ACC112 (cell line): ENCODE data around the gene NARS2.
"Not testable (repeated sequence)": the region's sequence is repeated elsewhere in the genome, so short reads cannot be mapped to it uniquely, and the experiment has no call there.

Experiments
- H2AFZ ChIP-seq: fragments of 200-600 bp; sonication (generic); one replicate; pipeline ENCODE4 v1.6.0; 2017; ENCODE audit warnings: antibody characterized with exemption, low read length; ENCODE audit not compliant: unreplicated experiment
- H3K27ac ChIP-seq: fragments of 200-600 bp; sonication (generic); 2 replicates; pipeline ENCODE4 v1.5.1; 2014; ENCODE audit warnings: low read depth, mild to moderate bottlenecking, antibody characterized with exemption, low read length, moderate library complexity
- H3K27me3 ChIP-seq: fragments of 200-600 bp; sonication (generic); 2 replicates; pipeline ENCODE4 v1.6.1; 2014; ENCODE audit warnings: mild to moderate bottlenecking, antibody characterized with exemption, low read length, moderate library complexity, mixed read lengths; ENCODE audit not compliant: insufficient read depth
- H3K36me3 ChIP-seq: fragments of 200-600 bp; sonication (generic); 2 replicates; pipeline ENCODE4 v1.6.1; 2016; ENCODE audit warnings: mild to moderate bottlenecking, antibody characterized with exemption, low read length, moderate library complexity, mixed read lengths; ENCODE audit not compliant: insufficient read depth
- H3K4me1 ChIP-seq: fragments of 200-600 bp; sonication (generic); one replicate; pipeline ENCODE4 v1.6.1; 2016; ENCODE audit warnings: low read length, mixed read lengths; ENCODE audit not compliant: insufficient read depth, unreplicated experiment, control insufficient read depth
- H3K4me3 ChIP-seq: fragments of 200-600 bp; sonication (generic); 2 replicates; pipeline ENCODE4 v1.5.1; 2014; ENCODE audit warnings: mild to moderate bottlenecking, low read depth, low read length
- H3K79me2 ChIP-seq: fragments of 200-600 bp; sonication (generic); one replicate; pipeline ENCODE4 v1.6.0; 2016; ENCODE audit warnings: low read length; ENCODE audit not compliant: control insufficient read depth, unreplicated experiment, insufficient read depth

The NARS2 gene

GRCh38 chr11:78603792-78604191 is 29.1 kb upstream of the NARS2 start:
- no peaks in the 10 kb centered on the region for H3K36me3 ChIP-seq
- no peak overlapping the region for H2AFZ ChIP-seq
- H3K79me2 ChIP-seq, result no peaks in the 10 kb centered on the region
- no peaks in the 10 kb centered on the region for H3K4me1 ChIP-seq
- peaks cover 22% of the 10 kb centered on the region for H3K27me3 ChIP-seq
- no peak overlapping the region for H3K27ac ChIP-seq
- no peak overlapping the region for H3K4me3 ChIP-seq

DNA sequence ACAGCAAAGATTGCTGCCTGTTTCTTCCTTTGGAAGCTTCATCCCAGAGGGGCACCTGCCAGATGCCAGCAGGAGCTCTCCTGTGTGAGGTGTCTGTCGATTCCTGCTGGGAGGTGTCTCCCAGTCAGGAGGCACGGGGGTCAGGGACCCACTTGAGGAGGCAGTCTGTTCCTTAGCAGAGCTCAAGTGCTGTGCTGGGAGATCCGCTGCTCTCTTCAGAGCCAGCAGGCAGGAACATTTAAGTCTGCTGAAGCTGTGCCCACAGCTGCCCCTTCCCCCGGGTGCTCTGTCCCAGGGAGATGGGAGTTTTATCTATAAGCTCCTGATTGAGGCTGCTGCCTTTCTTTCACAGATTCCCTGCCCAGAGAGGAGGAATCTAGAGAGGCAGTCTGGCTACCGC is 28.1 kb upstream of the NARS2 start:
- H3K4me3 ChIP-seq, H3K79me2 ChIP-seq, H3K4me1 ChIP-seq, H3K27ac ChIP-seq, H2AFZ ChIP-seq, H3K36me3 ChIP-seq: not testable (repeated sequence)
- peaks cover 21% of the 10 kb centered on the region for H3K27me3 ChIP-seq

DNA sequence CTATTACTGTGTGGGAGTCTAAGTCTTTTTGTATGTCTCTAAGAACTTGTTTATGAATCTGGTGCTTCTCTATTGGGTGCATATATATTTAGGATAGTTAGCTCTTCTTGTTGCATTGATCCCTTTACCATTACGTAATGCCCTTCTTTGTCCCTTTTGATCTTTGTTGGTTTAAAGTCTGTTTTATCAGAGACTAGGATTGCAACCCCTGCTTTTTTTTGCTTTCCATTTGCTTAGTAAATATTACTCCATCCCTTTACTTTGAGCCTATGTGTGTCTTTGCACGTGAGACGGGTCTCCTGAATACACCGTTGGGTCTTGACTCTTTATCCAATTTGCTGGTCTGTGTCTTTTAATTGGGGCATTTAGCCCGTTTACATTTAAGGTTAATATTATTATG is 26.4 kb upstream of the NARS2 start:
- H3K36me3 ChIP-seq, H3K4me3 ChIP-seq, H3K27ac ChIP-seq: not testable (repeated sequence)

GRCh38 chr11:78597579-78597978 is 22.9 kb upstream of the NARS2 start:
- not testable (repeated sequence) for H3K36me3 ChIP-seq, H3K79me2 ChIP-seq, H3K4me3 ChIP-seq, H2AFZ ChIP-seq, H3K4me1 ChIP-seq, H3K27ac ChIP-seq
- H3K27me3 ChIP-seq, result peaks cover 37% of the 10 kb centered on the region

More for the DNA sequence above, 26.4 kb upstream of the NARS2 start:
- not testable (repeated sequence) for H3K79me2 ChIP-seq, H3K4me1 ChIP-seq, H2AFZ ChIP-seq
- H3K27me3 ChIP-seq, result peaks cover 17% of the 10 kb centered on the region

DNA sequence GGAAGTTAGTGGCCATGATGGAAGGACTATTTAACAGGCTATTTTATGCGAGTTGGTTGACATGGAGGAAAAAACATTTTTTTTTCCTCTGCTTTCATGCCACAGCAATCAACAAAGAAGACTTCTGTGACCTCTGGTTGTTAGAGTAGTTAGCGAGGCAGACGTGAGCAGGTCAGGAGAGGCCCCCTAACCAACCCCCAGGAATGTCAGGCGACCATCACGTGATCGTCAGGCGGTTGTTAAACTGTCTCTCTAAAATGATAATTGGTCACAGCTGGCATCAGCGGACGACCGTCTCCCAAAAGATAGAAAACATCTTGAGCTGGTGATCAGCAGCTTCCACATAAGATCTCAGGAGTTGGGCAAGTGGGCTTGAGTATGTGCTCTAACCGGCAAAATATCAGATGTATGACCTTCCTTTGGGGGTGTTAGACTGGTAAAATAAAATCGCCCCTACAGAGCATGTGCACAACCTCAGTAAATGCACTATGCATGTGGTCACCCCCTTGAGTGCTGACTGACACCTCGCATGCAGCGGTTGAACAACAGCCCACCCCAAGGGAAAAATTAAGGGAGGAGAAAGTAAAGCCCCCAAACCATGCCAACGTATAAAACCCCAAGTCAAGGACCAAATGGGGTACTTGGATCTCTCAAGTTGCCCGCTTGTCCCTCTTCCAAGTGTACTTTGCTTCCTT is 20.9 kb upstream of the NARS2 start:
- Histone ChIP-seq H3K36me3 (no peaks in the 10 kb centered on the region), H3K27me3 (peaks cover 26% of the 10 kb centered on the region), H2AFZ (no peak overlapping the region), H3K79me2 (no peaks in the 10 kb centered on the region), H3K4me1 (no peaks in the 10 kb centered on the region), H3K27ac (no peak overlapping the region), H3K4me3 (no peak overlapping the region)

DNA sequence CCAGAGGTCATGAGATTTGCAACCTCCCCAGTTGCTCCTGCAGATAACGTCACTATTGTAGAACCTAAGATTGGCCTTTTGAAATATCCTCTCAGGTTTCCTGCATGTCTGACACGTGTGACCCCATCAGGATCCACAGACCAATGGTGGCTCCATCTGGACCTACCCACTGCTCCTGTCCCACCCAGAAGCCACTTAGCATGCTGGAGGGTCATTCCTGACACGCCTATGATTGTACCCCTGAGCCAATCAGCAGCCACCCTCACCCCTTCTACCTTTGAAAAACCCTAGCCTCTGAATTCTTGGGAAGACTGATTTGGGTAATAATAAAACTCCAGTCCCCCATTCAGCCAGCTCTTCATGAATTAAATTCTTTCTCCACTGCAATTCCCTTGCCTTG is 20.1 kb upstream of the NARS2 start:
- H2AFZ ChIP-seq, result no peak overlapping the region

DNA sequence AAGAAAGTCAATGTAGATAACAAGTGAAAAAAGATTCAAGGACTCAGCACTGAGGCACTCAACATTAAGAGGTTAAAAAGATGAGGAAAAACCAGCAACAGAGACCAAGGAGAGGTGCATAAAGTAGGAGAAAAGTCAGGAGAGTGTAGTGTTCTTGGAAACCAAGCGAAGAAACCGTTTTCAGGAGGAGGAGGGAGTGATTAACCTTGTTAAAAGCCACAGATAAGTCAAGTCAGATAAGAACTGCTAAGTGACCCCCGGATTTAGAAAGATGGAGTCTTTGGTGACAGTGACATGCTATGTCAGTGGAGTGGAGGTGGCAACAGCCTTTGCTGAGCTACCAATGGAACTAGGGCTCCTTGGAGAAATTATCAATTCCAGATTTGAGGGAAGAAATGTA is 13.9 kb upstream of the NARS2 start:
- Histone ChIP-seq H3K4me1 (no peaks in the 10 kb centered on the region), H2AFZ (no peak overlapping the region), H3K27me3 (peaks cover 37% of the 10 kb centered on the region), H3K79me2 (no peaks in the 10 kb centered on the region), H3K4me3 (no peak overlapping the region), H3K27ac (no peak overlapping the region), H3K36me3 (no peaks in the 10 kb centered on the region)

More for the DNA sequence above, 20.1 kb upstream of the NARS2 start:
- no peaks in the 10 kb centered on the region for H3K79me2 ChIP-seq
- no peak overlapping the region for H3K27ac ChIP-seq
- no peaks in the 10 kb centered on the region for H3K4me1 ChIP-seq
- H3K36me3 ChIP-seq, result no peaks in the 10 kb centered on the region
- H3K4me3 ChIP-seq, result no peak overlapping the region
- peaks cover 33% of the 10 kb centered on the region for H3K27me3 ChIP-seq

GRCh38 chr11:78587446-78587845 is 12.8 kb upstream of the NARS2 start:
- no peak overlapping the region for H3K27ac ChIP-seq
- H3K79me2 ChIP-seq, result no peaks in the 10 kb centered on the region
- no peak overlapping the region for H3K4me3 ChIP-seq
- no peak overlapping the region for H2AFZ ChIP-seq
- H3K4me1 ChIP-seq, result no peaks in the 10 kb centered on the region
- peaks cover 40% of the 10 kb centered on the region for H3K27me3 ChIP-seq
- no peaks in the 10 kb centered on the region for H3K36me3 ChIP-seq

DNA sequence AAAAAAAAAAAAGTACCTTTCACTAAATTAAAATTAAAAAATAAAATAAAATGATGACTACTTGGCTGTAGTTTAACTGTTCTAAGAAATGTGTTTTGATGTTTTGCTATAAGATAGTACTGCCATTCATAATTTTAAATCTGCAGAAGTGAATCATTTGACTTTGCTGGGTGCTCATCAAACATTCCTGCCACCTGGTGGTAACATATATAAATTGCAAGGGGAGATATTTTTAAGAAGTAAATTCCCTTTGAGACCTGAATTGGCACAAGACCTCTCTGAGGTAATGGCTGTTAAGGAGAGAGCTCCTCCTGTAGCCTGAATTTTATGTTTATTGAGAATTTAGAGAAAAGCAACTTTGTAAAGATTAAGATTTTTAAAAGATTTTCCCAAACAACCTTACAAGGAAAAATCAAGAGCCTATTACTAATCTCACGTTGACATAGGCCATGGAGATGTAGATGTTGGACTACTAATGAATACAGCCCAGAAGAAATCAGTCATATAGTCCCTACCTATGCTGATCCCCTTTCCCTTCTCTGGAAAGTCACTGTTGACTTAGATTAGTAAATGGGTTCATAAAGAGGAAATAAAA is 11.9 kb upstream of the NARS2 start:
- no peaks in the 10 kb centered on the region for H3K4me1 ChIP-seq
- H3K4me3 ChIP-seq, result no peak overlapping the region
- H2AFZ ChIP-seq, result no peak overlapping the region
- H3K79me2 ChIP-seq, result no peaks in the 10 kb centered on the region
- no peak overlapping the region for H3K27ac ChIP-seq
- peaks cover 49% of the 10 kb centered on the region for H3K27me3 ChIP-seq
- no peaks in the 10 kb centered on the region for H3K36me3 ChIP-seq

- H3K4me3 ChIP-seq, result no peak overlapping the region
- H3K79me2 ChIP-seq, result no peaks in the 10 kb centered on the region
- no peaks in the 10 kb centered on the region for H3K36me3 ChIP-seq
- H3K27me3 ChIP-seq, result peaks cover 31% of the 10 kb centered on the region
- H3K4me1 ChIP-seq, result no peaks in the 10 kb centered on the region
- no peak overlapping the region for H2AFZ ChIP-seq
- no peak overlapping the region for H3K27ac ChIP-seq
These were observed 9.2 kb upstream of the NARS2 start for GRCh38 chr11:78583889-78584288.

DNA sequence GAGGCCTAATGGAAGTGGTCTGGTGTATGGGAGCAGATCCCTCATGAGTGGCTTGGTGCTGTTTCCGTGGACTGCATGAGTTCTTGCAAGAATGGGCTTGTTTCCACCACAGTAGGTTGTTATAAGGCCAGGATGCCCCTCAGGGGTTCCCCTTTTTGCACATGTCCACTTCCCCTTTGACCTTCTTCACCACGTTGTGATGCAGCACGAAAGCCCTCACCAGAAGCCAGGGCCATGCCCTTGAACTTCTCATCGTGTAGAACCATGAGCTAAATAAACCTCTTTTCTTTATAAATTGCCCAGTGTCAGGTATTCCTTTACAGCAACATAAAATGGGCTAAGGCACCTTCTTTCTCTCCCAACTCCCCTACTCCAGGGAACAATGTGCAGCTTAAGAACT is 2.8 kb upstream of the NARS2 start:
- Histone ChIP-seq H3K4me1 (peaks cover 11% of the 10 kb centered on the region), H3K27ac (no peak overlapping the region), H3K4me3 (no peak overlapping the region), H3K79me2 (peaks cover 17% of the 10 kb centered on the region), H2AFZ (no peak overlapping the region), H3K27me3 (peaks cover 11% of the 10 kb centered on the region), H3K36me3 (no peaks in the 10 kb centered on the region)
